NOMO-1 treated with DMSO at 0.1 percent for 48 hours (cell line): ENCODE results near the gene NRXN3.

Source experiments
- DNase-seq: peaks from one replicate; lab custom pipeline; 2025; ENCODE audit not compliant: unreplicated experiment; lab: John Stamatoyannopoulos, UW

Gene NRXN3

GRCh38 chr14:78700236-78700635 is 530.1 kb downstream of the NRXN3 start:
- no peak for DNase-seq

GRCh38 chr14:78701246-78701645 is 531.1 kb downstream of the NRXN3 start:
- no peak for DNase-seq

- DNase-seq: no peak
Measured at GRCh38 chr14:78704965-78705364, 534.8 kb downstream of the NRXN3 start.

- DNase-seq: no peak
Measured at GRCh38 chr14:78705989-78706388, 535.8 kb downstream of the NRXN3 start.

- DNase-seq: no peak
Measured at GRCh38 chr14:78709795-78710557, 539.8 kb downstream of the NRXN3 start.

- DNase-seq: no peak
Measured at GRCh38 chr14:78710963-78711362, 540.8 kb downstream of the NRXN3 start.

GRCh38 chr14:78713716-78714115 is 543.5 kb downstream of the NRXN3 start:
- no peak for DNase-seq

GRCh38 chr14:78714711-78715110 is 544.5 kb downstream of the NRXN3 start:
- DNase-seq: no peak

GRCh38 chr14:78721756-78722480 is 551.7 kb downstream of the NRXN3 start:
- no peak for DNase-seq

GRCh38 chr14:78725086-78725485 is 554.9 kb downstream of the NRXN3 start:
- no peak for DNase-seq

GRCh38 chr14:78737116-78737515 is 566.9 kb downstream of the NRXN3 start:
- no peak for DNase-seq

GRCh38 chr14:78737601-78738000 is 567.4 kb downstream of the NRXN3 start:
- DNase-seq: no peak

- DNase-seq: no peak
Measured at GRCh38 chr14:78746086-78746595, 576.0 kb downstream of the NRXN3 start.

GRCh38 chr14:78747813-78748212 is 577.6 kb downstream of the NRXN3 start:
- DNase-seq: no peak

- no peak for DNase-seq
Measured at GRCh38 chr14:78752518-78753188, 582.5 kb downstream of the NRXN3 start.

GRCh38 chr14:78754059-78754458 is 583.9 kb downstream of the NRXN3 start:
- DNase-seq: no peak

GRCh38 chr14:78758333-78758732 is 588.2 kb downstream of the NRXN3 start:
- no peak for DNase-seq

GRCh38 chr14:78762331-78762730 is 592.2 kb downstream of the NRXN3 start:
- no peak for DNase-seq

GRCh38 chr14:78763746-78764145 is 593.6 kb downstream of the NRXN3 start:
- no peak for DNase-seq

GRCh38 chr14:78764240-78764639 is 594.1 kb downstream of the NRXN3 start:
- DNase-seq: no peak

- DNase-seq: no peak
Measured at GRCh38 chr14:78764645-78765044, 594.5 kb downstream of the NRXN3 start.

GRCh38 chr14:78767436-78767835 is 597.3 kb downstream of the NRXN3 start:
- no peak for DNase-seq
